Measurements from ENCODE around the gene MMP23B. TPM values are rescaled to one million over a fixed set of nuclear protein-coding genes. Genes with fewer than 3 reads are reported as not detected.
A peak's percentile ranks its signal among the peaks of the same experiment; 100 is the strongest.
"Not testable (repeated sequence)": the region's sequence is repeated elsewhere in the genome, so short reads cannot be mapped to it uniquely, and the experiment has no call there.

MMP23B gene
- total RNA-seq, 1 donor: 1.6 TPM

- DNase-seq (ENCODE audit: low read depth in 2 of 3, low spot score in 2 of 3): not testable (repeated sequence)
Observed at GRCh38 chr1:1664318-1664717, 32.3 kb downstream of the MMP23B start.

- DNase-seq (ENCODE audit: low read depth in 2 of 3, low spot score in 2 of 3): no peak
Observed at GRCh38 chr1:1664941-1665814, 33.2 kb downstream of the MMP23B start.

- peak in 2 of 3 donors; percentile 7 to 14 for DNase-seq (ENCODE audit: low read depth in 2 of 3, low spot score in 2 of 3)
Observed at GRCh38 chr1:1665815-1666251, 33.9 kb downstream of the MMP23B start.

GRCh38 chr1:1666526-1666925, 34.6 kb downstream of the MMP23B start:
- no peak for DNase-seq (ENCODE audit: low read depth in 2 of 3, low spot score in 2 of 3)

GRCh38 chr1:1669468-1670440, 37.8 kb downstream of the MMP23B start:
- no peak for DNase-seq (ENCODE audit: low read depth in 2 of 3, low spot score in 2 of 3)

GRCh38 chr1:1670866-1671265, 38.9 kb downstream of the MMP23B start:
- DNase-seq (ENCODE audit: low read depth in 2 of 3, low spot score in 2 of 3): no peak

- no peak for DNase-seq (ENCODE audit: low read depth in 2 of 3, low spot score in 2 of 3)
Observed at GRCh38 chr1:1671365-1672119, 39.6 kb downstream of the MMP23B start.

GRCh38 chr1:1672181-1672965, 40.4 kb downstream of the MMP23B start:
- no peak for DNase-seq (ENCODE audit: low read depth in 2 of 3, low spot score in 2 of 3)

GRCh38 chr1:1674806-1675205, 42.8 kb downstream of the MMP23B start:
- DNase-seq (ENCODE audit: low read depth in 2 of 3, low spot score in 2 of 3): not testable (repeated sequence)

- DNase-seq (ENCODE audit: low read depth in 2 of 3, low spot score in 2 of 3): not testable (repeated sequence)
Observed at GRCh38 chr1:1675218-1675617, 43.2 kb downstream of the MMP23B start.

GRCh38 chr1:1676087-1676486, 44.1 kb downstream of the MMP23B start:
- not testable (repeated sequence) for DNase-seq (ENCODE audit: low read depth in 2 of 3, low spot score in 2 of 3)

GRCh38 chr1:1677718-1678580, 46.0 kb downstream of the MMP23B start:
- DNase-seq (ENCODE audit: low read depth in 2 of 3, low spot score in 2 of 3): peak in 2 of 3 donors; percentile 44 to 51

- peak in 1 of 3 donors; percentile 16 for DNase-seq (ENCODE audit: low read depth in 2 of 3, low spot score in 2 of 3)
Observed at GRCh38 chr1:1678581-1679380, 46.8 kb downstream of the MMP23B start.

- DNase-seq (ENCODE audit: low read depth in 2 of 3, low spot score in 2 of 3): no peak
Observed at GRCh38 chr1:1680031-1680911, 48.3 kb downstream of the MMP23B start.

GRCh38 chr1:1680912-1681273, 48.9 kb downstream of the MMP23B start:
- DNase-seq (ENCODE audit: low read depth in 2 of 3, low spot score in 2 of 3): no peak

- DNase-seq (ENCODE audit: low read depth in 2 of 3, low spot score in 2 of 3): no peak
Observed at GRCh38 chr1:1683104-1683905, 51.3 kb downstream of the MMP23B start.

Measured in hematopoietic multipotent progenitor cell (in vitro differentiated cells).